ENCODE data around the gene TMEM190. TPM values are rescaled to one million over a fixed set of nuclear protein-coding genes. Genes with fewer than 3 reads are reported as not detected.
A peak's percentile ranks its signal among the peaks of the same experiment; 100 is the strongest.

TMEM190 gene
- total and polyA plus RNA-seq, 2 experiments from 2014 or later = 6.6 TPM; not detected in 1

GRCh38 chr19:55336101-55336500 lies 40.5 kb upstream of the TMEM190 start:
- DNase-seq (ENCODE audit: low spot score) = no peak
- no peaks in the 10 kb centered on the region for H3K9me2 ChIP-seq (replicated peaks; ENCODE audit: insufficient read depth)
- TF ChIP-seq EZH2phosphoT487 (IDR thresholded peaks at IDR 0.05; ENCODE audit: low read depth, severe bottlenecking, unreplicated experiment) (no peak), EZH2 (IDR thresholded peaks at IDR 0.05; ENCODE audit: borderline replicate concordance) (no peak), CTCF (IDR thresholded peaks at IDR 0.05; ENCODE audit: poor library complexity) (no peak)
- no peak overlapping the region for H3K27ac ChIP-seq
- H3K9me3 ChIP-seq (ENCODE audit: low read depth) = no peaks in the 10 kb centered on the region
- WGBS (ENCODE audit: low lambda C conversion rate, missing lambda C conversion rate) = 88% methylated on average over 7 of the region's 7 CpGs
- no peak overlapping the region for H3K4me3 ChIP-seq
- H3K36me3 ChIP-seq (replicated peaks; ENCODE audit: insufficient read depth, low read depth) = no peaks in the 10 kb centered on the region
- H3K27me3 ChIP-seq = no peaks in the 10 kb centered on the region
- peaks cover 4% of the 10 kb centered on the region for H3K4me1 ChIP-seq (ENCODE audit: insufficient read depth)
- no peak overlapping the region for H2AFZ ChIP-seq
- H3K4me2 ChIP-seq = no peak overlapping the region
- H4K20me1 ChIP-seq (ENCODE audit: insufficient read depth, poor library complexity, severe bottlenecking) = no peaks in the 10 kb centered on the region
- peaks cover 10% of the 10 kb centered on the region for H3K79me2 ChIP-seq

GRCh38 chr19:55339105-55339888 lies 37.3 kb upstream of the TMEM190 start, which contains the start of gene KMT5C:
Gene KMT5C (plus strand): TSS chr19:55339876. CDS start chr19:55341937, 2,061 bp downstream.
- no peaks in the 10 kb centered on the region for H3K36me3 ChIP-seq (replicated peaks; ENCODE audit: insufficient read depth, low read depth)
- no peaks in the 10 kb centered on the region for H3K27me3 ChIP-seq
- peaks cover 16% of the 10 kb centered on the region for H3K79me2 ChIP-seq
- H3K27ac ChIP-seq = peak within 1 kb of the TSS; percentile 94
- TF ChIP-seq CTCF (IDR thresholded peaks at IDR 0.05; ENCODE audit: poor library complexity) (no peak), EZH2phosphoT487 (IDR thresholded peaks at IDR 0.05; ENCODE audit: low read depth, severe bottlenecking, unreplicated experiment) (no peak), EZH2 (IDR thresholded peaks at IDR 0.05; ENCODE audit: borderline replicate concordance) (no peak)
- no peaks in the 10 kb centered on the region for H3K9me3 ChIP-seq (ENCODE audit: low read depth)
- peak within 1 kb of the TSS; percentile 66 for H3K4me3 ChIP-seq
- peak within 1 kb of the TSS; percentile 18 for H2AFZ ChIP-seq
- no peaks in the 10 kb centered on the region for H3K9me2 ChIP-seq (replicated peaks; ENCODE audit: insufficient read depth)
- WGBS (ENCODE audit: low lambda C conversion rate, missing lambda C conversion rate) = 1% methylated on average over 57 of the region's 63 CpGs
- peak within 1 kb of the TSS; percentile 94 for H3K4me2 ChIP-seq
- DNase-seq (ENCODE audit: low spot score) = peak; percentile 100
- H3K4me1 ChIP-seq (ENCODE audit: insufficient read depth) = no peaks in the 10 kb centered on the region
- H4K20me1 ChIP-seq (ENCODE audit: insufficient read depth, poor library complexity, severe bottlenecking) = peaks cover 5% of the 10 kb centered on the region

- H3K79me2 ChIP-seq = peaks cover 16% of the 10 kb centered on the region
- H3K9me3 ChIP-seq (ENCODE audit: low read depth) = no peaks in the 10 kb centered on the region
- 0% methylated on average over 9 of the region's 44 CpGs for WGBS (ENCODE audit: low lambda C conversion rate, missing lambda C conversion rate)
- H3K9me2 ChIP-seq (replicated peaks; ENCODE audit: insufficient read depth) = no peaks in the 10 kb centered on the region
- no peaks in the 10 kb centered on the region for H3K27me3 ChIP-seq
- H3K4me2 ChIP-seq = peak overlapping the region; percentile 94
- peaks cover 5% of the 10 kb centered on the region for H4K20me1 ChIP-seq (ENCODE audit: insufficient read depth, poor library complexity, severe bottlenecking)
- TF ChIP-seq CTCF (IDR thresholded peaks at IDR 0.05; ENCODE audit: poor library complexity) (no peak), EZH2phosphoT487 (IDR thresholded peaks at IDR 0.05; ENCODE audit: low read depth, severe bottlenecking, unreplicated experiment) (no peak), EZH2 (IDR thresholded peaks at IDR 0.05; ENCODE audit: borderline replicate concordance) (no peak)
- H3K27ac ChIP-seq = peak overlapping the region; percentile 85
- no peak overlapping the region for H2AFZ ChIP-seq
- H3K36me3 ChIP-seq (replicated peaks; ENCODE audit: insufficient read depth, low read depth) = no peaks in the 10 kb centered on the region
- peak overlapping the region; percentile 66 for H3K4me3 ChIP-seq
- DNase-seq (ENCODE audit: low spot score) = peak; percentile 49
- H3K4me1 ChIP-seq (ENCODE audit: insufficient read depth) = no peaks in the 10 kb centered on the region
Measured at GRCh38 chr19:55339889-55340783, 36.5 kb upstream of the TMEM190 start.

All from hepatocyte (in vitro differentiated cells).